GM12874 (cell line): ENCODE measurements around the gene YAF2.

Source experiments
- CTCF ChIP-seq: IDR thresholded peaks from 2 replicates; pipeline ENCODE4 v1.5.1; 2011; ENCODE audit warnings: low read depth, mild to moderate bottlenecking, control low read depth, low read length, moderate library complexity; ENCODE audit not compliant: insufficient read depth

The YAF2 gene

GRCh38 chr12:42238240-42239140, at the start of gene YAF2:
YAF2 (minus strand) TSS chr12:42238248; CDS start chr12:42238180, 68 bp downstream.
- TF ChIP-seq CTCF: no peak

- no peak for TF ChIP-seq CTCF
Observed at GRCh38 chr12:42286741-42287140, 48.7 kb upstream of the YAF2 start.

GRCh38 chr12:42285431-42285830, 47.4 kb upstream of the YAF2 start:
- no peak for TF ChIP-seq CTCF

- no peak for TF ChIP-seq CTCF
Observed at GRCh38 chr12:42284876-42285275, 46.8 kb upstream of the YAF2 start.

GRCh38 chr12:42284157-42284556, 46.1 kb upstream of the YAF2 start:
- TF ChIP-seq CTCF: no peak

GRCh38 chr12:42283739-42284138, 45.7 kb upstream of the YAF2 start:
- TF ChIP-seq CTCF: no peak

- TF ChIP-seq CTCF: no peak
Observed at GRCh38 chr12:42282294-42282693, 44.2 kb upstream of the YAF2 start.
